Panc1 (cell line): Measurements from ENCODE around the gene ZDHHC7.

Experiments
- REST ChIP-seq, 2 experiments: IDR thresholded peaks; 2 replicates each; pipeline ENCODE4 v1.6.1; 2011 to 2012; ENCODE audit warnings: low read depth in 2 of 2, control low read depth in 1 of 2, low read length in 1 of 2, mild to moderate bottlenecking in 1 of 2, moderate library complexity in 1 of 2; ENCODE audit not compliant: insufficient read depth in 1 of 2
- SIN3A ChIP-seq: IDR thresholded peaks from 2 replicates; pipeline ENCODE4 v1.6.1; 2012; ENCODE audit warnings: low read depth, mild to moderate bottlenecking, low read length, moderate library complexity, borderline replicate concordance; ENCODE audit not compliant: insufficient read depth

- TF ChIP-seq SIN3A, result no peak
- TF ChIP-seq REST (IDR thresholded peaks at IDR 0.05; ENCODE audit: insufficient read depth in 1 of 2, low read depth in 2 of 2, low read length in 1 of 2), result no peak
Measured at GRCh38 chr16:84986102-84986501, 25.2 kb downstream of the ZDHHC7 start.
